ENCODE results near the gene CALML6. TPM values are rescaled to one million over a fixed set of nuclear protein-coding genes. Genes with fewer than 3 reads are reported as not detected.

CALML6 gene
- total RNA-seq, 4 donors from 2014 or later: 4.8 to 7.0 TPM; not detected in 2

- Histone ChIP-seq H3K27me3 (peaks cover 4 to 13% (median 8%) of the 10 kb centered on the region in 3 donors), H3K4me1 (no peaks in the 10 kb centered on the region), H3K36me3 (no peaks in the 10 kb centered on the region), H3K9me3 (no peaks in the 10 kb centered on the region), H3K4me3 (no peak overlapping the region), H3K27ac (no peak overlapping the region)
- in situ Hi-C loops (cut with MboI; ENCODE audit: low sequenced_read_pairs in 4 of 4): no loop called here
- DNase-seq (no peak), ATAC-seq (no peak)
- intact Hi-C loops (cut with DNase I; ENCODE audit: low total_unique reads): no loop called here
- TF ChIP-seq CTCF (IDR thresholded peaks at IDR 0.05 in 4 of 5, conservative IDR thresholded peaks at IDR 0.05 in 1 of 5) (no peak), POLR2A (IDR thresholded peaks at IDR 0.05) (no peak)
These were observed 23.2 kb downstream of the CALML6 start for GRCh38 chr1:1938276-1938573.

GRCh38 chr1:1938613-1939295 is 23.7 kb downstream of the CALML6 start:
- H3K4me1 ChIP-seq: no peaks in the 10 kb centered on the region
- TF ChIP-seq POLR2A (IDR thresholded peaks at IDR 0.05): no peak
- TF ChIP-seq CTCF (IDR thresholded peaks at IDR 0.05 in 4 of 5, conservative IDR thresholded peaks at IDR 0.05 in 1 of 5): no peak
- no peak for DNase-seq
- no peak overlapping the region for H3K4me3 ChIP-seq
- H3K36me3 ChIP-seq: no peaks in the 10 kb centered on the region
- intact Hi-C loops (cut with DNase I; ENCODE audit: low total_unique reads) (no loop called here), in situ Hi-C loops (cut with MboI; ENCODE audit: low sequenced_read_pairs in 4 of 4) (no loop called here)
- H3K9me3 ChIP-seq: no peaks in the 10 kb centered on the region
- ATAC-seq: no peak
- peaks cover 4 to 15% (median 8%) of the 10 kb centered on the region in 3 donors for H3K27me3 ChIP-seq
- no peak overlapping the region for H3K27ac ChIP-seq

- H3K36me3 ChIP-seq: no peaks in the 10 kb centered on the region
- no peak for DNase-seq
- no peak for TF ChIP-seq POLR2A (IDR thresholded peaks at IDR 0.05)
- TF ChIP-seq CTCF (IDR thresholded peaks at IDR 0.05 in 4 of 5, conservative IDR thresholded peaks at IDR 0.05 in 1 of 5): no peak
These were observed 24.4 kb downstream of the CALML6 start for GRCh38 chr1:1939296-1940122.

GRCh38 chr1:1940123-1940425 is 25.0 kb downstream of the CALML6 start:
- no peak overlapping the region for H3K27ac ChIP-seq
- H3K9me3 ChIP-seq: no peaks in the 10 kb centered on the region
- no peak for ATAC-seq
- in situ Hi-C loops (cut with MboI; ENCODE audit: low sequenced_read_pairs in 4 of 4): loop anchor here in 1 of 4 donors (10.0 kb wide), 1 partner anchor 105 kb away; no protein-coding TSS in a partner anchor
- H3K4me3 ChIP-seq: no peak overlapping the region
- H3K36me3 ChIP-seq: no peaks in the 10 kb centered on the region
- H3K4me1 ChIP-seq: peaks cover 0 to 3% of the 10 kb centered on the region in 2 donors
- H3K27me3 ChIP-seq: peaks cover 4 to 17% (median 8%) of the 10 kb centered on the region in 3 donors
- intact Hi-C loops (cut with DNase I; ENCODE audit: low total_unique reads): no loop called here
- DNase-seq: no peak
- TF ChIP-seq CTCF (IDR thresholded peaks at IDR 0.05 in 4 of 5, conservative IDR thresholded peaks at IDR 0.05 in 1 of 5) (no peak), POLR2A (IDR thresholded peaks at IDR 0.05) (no peak)

More at GRCh38 chr1:1939296-1940122, 24.4 kb downstream of the CALML6 start:
- Histone ChIP-seq H3K27me3 (peaks cover 4 to 17% (median 8%) of the 10 kb centered on the region in 3 donors), H3K9me3 (no peaks in the 10 kb centered on the region), H3K27ac (no peak overlapping the region), H3K4me1 (peaks cover 0 to 3% of the 10 kb centered on the region in 2 donors), H3K4me3 (no peak overlapping the region)
- no peak for ATAC-seq
- in situ Hi-C loops (cut with MboI; ENCODE audit: low sequenced_read_pairs in 4 of 4) (loop anchor here in 1 of 4 donors (10.0 kb wide), 1 partner anchor 105 kb away; no protein-coding TSS in a partner anchor), intact Hi-C loops (cut with DNase I; ENCODE audit: low total_unique reads) (no loop called here)

Data from gastrocnemius medialis (tissue), 4 donors.